ENCODE data around the gene HHAT.

HHAT gene

GRCh38 chr1:210683403-210684047 is 354.8 kb downstream of the HHAT start:
- ATAC-seq (no peak), DNase-seq (no peak)
- no peaks in the 10 kb centered on the region for H3K27me3 Mint-ChIP-seq
- no peaks in the 10 kb centered on the region for H3K36me3 Mint-ChIP-seq (ENCODE audit: low read depth)
- peaks cover 17% of the 10 kb centered on the region for H3K4me1 Mint-ChIP-seq
- no peaks in the 10 kb centered on the region for H3K9me3 Mint-ChIP-seq
- H3K4me3 Mint-ChIP-seq: no peak overlapping the region
- H3K27ac Mint-ChIP-seq: no peak overlapping the region

GRCh38 chr1:210684466-210685294 is 356.0 kb downstream of the HHAT start:
- H3K27ac Mint-ChIP-seq: no peak overlapping the region
- no peak overlapping the region for H3K4me3 Mint-ChIP-seq
- no peaks in the 10 kb centered on the region for H3K27me3 Mint-ChIP-seq
- H3K4me1 Mint-ChIP-seq: peaks cover 22% of the 10 kb centered on the region
- no peaks in the 10 kb centered on the region for H3K36me3 Mint-ChIP-seq (ENCODE audit: low read depth)
- peak; percentile 47 for ATAC-seq
- no peak for DNase-seq
- no peaks in the 10 kb centered on the region for H3K9me3 Mint-ChIP-seq

- H3K27me3 Mint-ChIP-seq: no peaks in the 10 kb centered on the region
Measured at GRCh38 chr1:210685295-210685650, 356.6 kb downstream of the HHAT start.

GRCh38 chr1:210686841-210687240 is 358.1 kb downstream of the HHAT start:
- peaks cover 22% of the 10 kb centered on the region for H3K4me1 Mint-ChIP-seq
- no peak overlapping the region for H3K4me3 Mint-ChIP-seq
- no peak overlapping the region for H3K27ac Mint-ChIP-seq
- no peak for DNase-seq
- H3K27me3 Mint-ChIP-seq: no peaks in the 10 kb centered on the region
- no peaks in the 10 kb centered on the region for H3K36me3 Mint-ChIP-seq (ENCODE audit: low read depth)
- H3K9me3 Mint-ChIP-seq: no peaks in the 10 kb centered on the region
- ATAC-seq: no peak

More at GRCh38 chr1:210685295-210685650, 356.6 kb downstream of the HHAT start:
- no peaks in the 10 kb centered on the region for H3K36me3 Mint-ChIP-seq (ENCODE audit: low read depth)
- no peak overlapping the region for H3K27ac Mint-ChIP-seq
- peaks cover 22% of the 10 kb centered on the region for H3K4me1 Mint-ChIP-seq
- DNase-seq: no peak
- no peak overlapping the region for H3K4me3 Mint-ChIP-seq
- no peaks in the 10 kb centered on the region for H3K9me3 Mint-ChIP-seq
- ATAC-seq: no peak

- Mint-ChIP-seq H3K9me3 (no peaks in the 10 kb centered on the region), H3K27me3 (no peaks in the 10 kb centered on the region), H3K4me3 (no peak overlapping the region), H3K36me3 (ENCODE audit: low read depth) (no peaks in the 10 kb centered on the region), H3K4me1 (peaks cover 29% of the 10 kb centered on the region), H3K27ac (no peak overlapping the region)
- ATAC-seq (peak; percentile 23), DNase-seq (no peak)
Measured at GRCh38 chr1:210687582-210688279, 359.0 kb downstream of the HHAT start.

GRCh38 chr1:210688512-210689234 is 360.0 kb downstream of the HHAT start:
- Mint-ChIP-seq H3K27ac (peak overlapping the region; percentile 36), H3K27me3 (no peaks in the 10 kb centered on the region), H3K4me3 (no peak overlapping the region), H3K36me3 (ENCODE audit: low read depth) (no peaks in the 10 kb centered on the region), H3K4me1 (peaks cover 34% of the 10 kb centered on the region), H3K9me3 (no peaks in the 10 kb centered on the region)
- DNase-seq: no peak
- peak; percentile 46 for ATAC-seq

- Mint-ChIP-seq H3K27ac (no peak overlapping the region), H3K9me3 (no peaks in the 10 kb centered on the region), H3K4me3 (no peak overlapping the region), H3K27me3 (no peaks in the 10 kb centered on the region), H3K4me1 (peaks cover 27% of the 10 kb centered on the region), H3K36me3 (ENCODE audit: low read depth) (no peaks in the 10 kb centered on the region)
- DNase-seq (no peak), ATAC-seq (no peak)
Measured at GRCh38 chr1:210689826-210690225, 361.1 kb downstream of the HHAT start.

GRCh38 chr1:210690236-210690635 is 361.5 kb downstream of the HHAT start:
- DNase-seq (no peak), ATAC-seq (no peak)
- no peak overlapping the region for H3K27ac Mint-ChIP-seq
- no peaks in the 10 kb centered on the region for H3K27me3 Mint-ChIP-seq
- no peaks in the 10 kb centered on the region for H3K36me3 Mint-ChIP-seq (ENCODE audit: low read depth)
- H3K4me3 Mint-ChIP-seq: no peak overlapping the region
- H3K9me3 Mint-ChIP-seq: no peaks in the 10 kb centered on the region
- peaks cover 26% of the 10 kb centered on the region for H3K4me1 Mint-ChIP-seq

GRCh38 chr1:210691039-210691610 is 362.4 kb downstream of the HHAT start:
- Mint-ChIP-seq H3K27me3 (no peaks in the 10 kb centered on the region), H3K36me3 (ENCODE audit: low read depth) (no peaks in the 10 kb centered on the region), H3K4me1 (peaks cover 26% of the 10 kb centered on the region), H3K9me3 (no peaks in the 10 kb centered on the region), H3K4me3 (no peak overlapping the region), H3K27ac (no peak overlapping the region)
- ATAC-seq (no peak), DNase-seq (no peak)

GRCh38 chr1:210692796-210693195 is 364.1 kb downstream of the HHAT start:
- DNase-seq (no peak), ATAC-seq (no peak)
- Mint-ChIP-seq H3K27me3 (no peaks in the 10 kb centered on the region), H3K9me3 (no peaks in the 10 kb centered on the region), H3K27ac (no peak overlapping the region), H3K4me3 (no peak overlapping the region), H3K36me3 (ENCODE audit: low read depth) (no peaks in the 10 kb centered on the region), H3K4me1 (peaks cover 33% of the 10 kb centered on the region)

GRCh38 chr1:210695026-210695425 is 366.3 kb downstream of the HHAT start:
- Mint-ChIP-seq H3K36me3 (ENCODE audit: low read depth) (no peaks in the 10 kb centered on the region), H3K27ac (no peak overlapping the region), H3K4me1 (peaks cover 21% of the 10 kb centered on the region), H3K27me3 (no peaks in the 10 kb centered on the region), H3K9me3 (no peaks in the 10 kb centered on the region), H3K4me3 (no peak overlapping the region)
- no peak for DNase-seq
- ATAC-seq: no peak

GRCh38 chr1:210696709-210697108 is 368.0 kb downstream of the HHAT start:
- Mint-ChIP-seq H3K27me3 (no peaks in the 10 kb centered on the region), H3K36me3 (ENCODE audit: low read depth) (no peaks in the 10 kb centered on the region), H3K9me3 (no peaks in the 10 kb centered on the region), H3K4me3 (no peak overlapping the region), H3K27ac (no peak overlapping the region), H3K4me1 (peaks cover 21% of the 10 kb centered on the region)
- no peak for DNase-seq
- ATAC-seq: peak; percentile 88

GRCh38 chr1:210697185-210697584 is 368.5 kb downstream of the HHAT start:
- DNase-seq: no peak
- Mint-ChIP-seq H3K9me3 (no peaks in the 10 kb centered on the region), H3K4me1 (peaks cover 19% of the 10 kb centered on the region), H3K27me3 (no peaks in the 10 kb centered on the region), H3K27ac (no peak overlapping the region), H3K4me3 (no peak overlapping the region), H3K36me3 (ENCODE audit: low read depth) (no peaks in the 10 kb centered on the region)
- ATAC-seq: no peak

GRCh38 chr1:210698661-210699060 is 370.0 kb downstream of the HHAT start:
- Mint-ChIP-seq H3K4me1 (peaks cover 8% of the 10 kb centered on the region), H3K9me3 (no peaks in the 10 kb centered on the region), H3K36me3 (ENCODE audit: low read depth) (no peaks in the 10 kb centered on the region), H3K27ac (no peak overlapping the region), H3K4me3 (no peak overlapping the region), H3K27me3 (no peaks in the 10 kb centered on the region)
- ATAC-seq (no peak), DNase-seq (no peak)

Measured in activated naive CD8-positive, alpha-beta T cell treated with anti-CD3 and anti-CD28 coated beads, Interleukin-2, amount 50 U/mL, for 24 hours (primary cell).